T-helper 1 cell (primary cell): ENCODE measurements around the gene IGLL5.
"Not testable (repeated sequence)": the region's sequence is repeated elsewhere in the genome, so short reads cannot be mapped to it uniquely, and the experiment has no call there.

Experiments
- DNase-seq, 5 donors: peaks; one replicate each; pipeline ENCODE4 v3.0.0-alpha.2; 2012 to 2020

Gene IGLL5

DNA sequence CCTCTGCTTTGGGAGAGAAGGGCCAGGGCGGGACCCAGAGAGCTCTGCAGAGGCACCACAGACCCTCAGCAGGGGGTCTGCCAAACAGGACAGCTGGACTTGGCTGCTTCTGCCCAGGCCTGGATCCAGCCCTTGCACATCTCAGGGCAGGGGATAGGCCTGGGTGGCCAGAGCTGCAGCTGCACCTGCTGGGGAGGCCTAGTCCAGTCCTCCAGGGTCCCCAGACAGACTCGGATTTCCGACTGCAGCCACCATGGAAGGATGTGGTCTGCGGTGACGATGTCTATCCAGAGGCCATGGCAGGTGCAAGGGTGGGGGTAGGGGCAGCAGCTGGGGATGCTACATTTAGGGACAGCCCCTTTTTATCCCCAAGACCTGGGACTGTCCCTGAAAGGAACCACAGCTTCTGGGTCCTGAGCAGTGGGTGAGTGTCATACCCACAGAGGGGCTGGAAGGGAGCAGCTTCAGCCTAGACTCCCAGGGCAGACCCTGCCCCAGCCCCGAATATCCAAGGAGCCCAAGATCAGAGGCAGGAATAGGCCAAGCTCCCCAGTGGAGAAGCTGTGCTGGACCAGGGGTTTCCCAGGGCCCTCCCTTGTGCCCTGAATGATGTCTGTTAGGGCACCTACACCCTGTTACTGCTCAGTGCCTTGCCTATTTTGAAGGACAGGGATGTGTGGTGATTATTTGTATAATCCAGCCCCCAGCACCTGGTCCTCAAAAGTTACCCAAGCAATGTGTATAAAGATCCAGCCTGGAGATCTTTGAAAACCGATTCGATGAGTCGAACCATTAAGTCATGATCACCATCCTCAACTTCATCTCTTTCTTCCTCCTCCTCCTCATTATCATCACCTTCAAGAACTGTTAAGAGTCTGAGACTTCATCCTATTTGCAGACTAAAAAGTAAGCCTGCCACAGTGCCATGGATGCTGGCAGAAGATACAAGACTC, 2.5 kb upstream of the IGLL5 start:
- DNase-seq = peak in 1 of 5 donors; percentile 48

DNA sequence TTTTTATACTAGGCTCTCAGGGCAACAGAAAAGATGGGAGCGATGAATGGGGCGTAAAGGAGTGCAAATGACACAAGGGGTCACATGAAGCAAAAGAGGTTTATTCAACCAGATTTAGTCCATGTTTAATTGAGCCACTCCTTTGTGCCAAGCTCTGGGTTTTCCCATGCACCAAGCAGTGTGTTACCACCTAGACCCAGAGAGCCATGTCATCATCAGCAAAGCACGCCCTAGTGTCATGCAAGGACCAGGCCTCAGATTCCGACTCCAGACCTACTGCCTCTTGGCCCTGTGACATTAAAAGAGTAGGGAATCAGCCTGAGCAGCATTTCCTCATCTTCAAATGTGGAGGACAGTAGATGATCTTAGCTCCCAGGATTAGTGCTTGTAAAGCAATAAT, 1.1 kb upstream of the IGLL5 start:
- DNase-seq = no peak

- DNase-seq = no peak
Measured at GRCh38 chr22:22888571-22889353, 1.1 kb downstream of the IGLL5 start.

DNA sequence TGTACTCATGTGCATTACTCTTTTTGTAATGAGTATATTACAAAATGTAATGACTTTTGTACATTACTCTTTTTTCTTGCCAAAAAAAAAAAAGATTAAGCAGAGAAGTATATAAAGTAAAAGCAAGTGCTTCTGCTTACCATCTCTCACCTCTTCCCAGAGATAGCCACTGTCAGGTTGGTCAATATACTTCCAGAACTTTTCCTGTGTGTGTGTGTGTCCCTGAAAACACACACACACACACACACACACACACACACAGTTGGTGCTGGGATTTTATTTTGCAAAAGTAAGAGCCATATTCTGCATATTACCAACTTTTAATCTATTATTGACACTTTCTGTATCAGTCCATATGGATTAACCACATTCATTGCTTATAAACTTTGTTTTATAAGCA, 2.5 kb downstream of the IGLL5 start:
- DNase-seq = no peak

DNA sequence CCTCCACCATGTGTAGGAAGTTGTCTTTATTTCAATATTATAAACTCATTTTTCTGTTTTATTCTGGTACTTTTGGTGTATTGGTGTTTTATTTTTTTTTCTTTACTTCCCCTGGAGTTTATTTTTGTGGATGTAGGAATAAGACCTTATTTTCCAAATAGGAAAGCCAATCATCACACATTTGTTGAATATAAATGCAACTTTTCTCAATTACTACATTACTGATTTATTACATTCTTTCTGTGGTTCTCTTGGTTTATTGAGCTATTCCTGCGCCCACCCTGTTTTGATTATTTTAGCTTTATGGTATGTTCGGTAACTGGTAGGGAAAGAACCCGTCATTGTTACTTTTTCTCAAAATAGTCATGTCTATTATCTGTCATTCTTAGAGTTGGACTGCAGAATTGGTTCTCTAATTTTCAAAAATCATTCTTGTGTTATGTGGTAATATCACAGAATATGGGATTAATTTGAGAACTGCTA, 3.6 kb downstream of the IGLL5 start:
- DNase-seq = no peak

DNA sequence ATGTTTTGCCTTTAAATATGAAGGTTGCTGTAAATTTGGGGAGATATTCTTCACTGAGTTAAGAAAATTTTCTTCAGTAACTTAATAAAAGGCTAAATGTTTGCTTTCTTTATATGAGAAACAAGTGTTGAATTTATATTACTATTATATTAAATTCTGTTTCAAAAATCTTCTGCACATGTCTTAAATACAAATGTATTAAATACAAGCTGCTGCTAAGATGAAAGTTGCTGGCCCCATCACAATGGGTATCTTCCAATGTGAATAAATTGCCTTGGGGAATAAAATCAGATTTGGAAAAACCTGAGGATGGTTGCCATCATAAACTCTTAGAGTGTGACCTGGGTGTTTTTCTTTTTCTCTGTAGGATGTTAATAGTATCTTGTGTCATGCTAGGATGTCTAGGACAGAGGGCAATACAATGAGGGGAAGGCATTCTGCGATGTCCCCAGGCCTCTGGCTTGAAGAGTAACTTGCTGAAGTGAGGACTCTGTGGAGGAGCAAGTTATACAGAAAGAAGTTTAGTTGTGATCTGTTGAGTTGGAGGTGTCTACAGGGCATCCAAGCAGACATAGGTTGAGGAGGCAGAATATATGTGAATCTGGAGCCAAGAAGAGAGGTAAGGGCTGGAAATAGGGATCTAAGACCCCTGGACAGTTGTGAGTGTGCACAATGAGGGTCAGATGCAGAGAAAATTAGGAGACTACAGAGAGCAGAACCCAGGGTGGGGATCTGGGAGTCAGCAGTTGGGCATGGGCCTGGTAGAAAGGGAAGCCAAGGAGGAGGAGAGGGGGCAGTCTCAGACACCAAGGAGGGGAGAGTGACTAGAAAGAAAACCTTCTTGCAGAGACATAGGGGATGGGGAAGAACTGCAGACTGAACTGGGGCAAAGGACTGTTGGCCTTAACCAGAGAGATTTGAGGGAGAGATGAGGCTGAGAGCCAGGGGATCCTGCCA, 4.8 kb downstream of the IGLL5 start:
- DNase-seq = no peak

DNA sequence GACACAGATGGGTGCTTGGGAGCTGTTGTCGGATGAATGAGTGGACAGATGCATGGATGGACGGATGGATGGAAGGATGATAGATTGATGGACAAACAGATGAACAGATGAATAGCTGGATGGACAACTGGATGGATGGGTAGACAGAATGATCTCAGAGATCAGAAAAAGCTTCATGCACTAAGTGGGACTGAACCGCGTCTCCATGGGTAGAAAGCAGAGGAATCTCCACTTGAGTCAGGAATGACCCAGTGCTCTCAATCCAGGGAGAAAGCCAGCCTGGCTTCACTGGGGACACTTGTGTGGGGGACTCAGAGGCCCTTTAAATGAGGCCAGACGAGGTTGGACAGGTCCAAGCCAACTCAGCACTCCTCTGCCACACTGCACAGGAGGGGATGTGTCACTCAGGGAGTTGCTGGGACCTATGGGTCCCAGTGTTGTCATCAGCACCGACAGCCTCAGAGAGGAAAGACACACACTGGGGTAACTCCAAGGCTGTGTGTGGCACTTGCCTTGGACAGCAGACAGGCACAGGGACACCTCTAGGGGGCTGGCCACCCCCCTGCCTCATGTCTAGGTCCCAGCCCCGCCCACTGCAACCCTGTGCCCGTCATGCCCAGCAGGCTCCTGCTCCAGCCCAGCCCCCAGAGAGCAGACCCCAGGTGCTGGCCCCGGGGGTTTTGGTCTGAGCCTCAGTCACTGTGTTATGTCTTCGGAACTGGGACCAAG, 5.6 kb downstream of the IGLL5 start:
- DNase-seq = no peak

GRCh38 chr22:22893891-22894739, 6.5 kb downstream of the IGLL5 start:
- no peak for DNase-seq

DNA sequence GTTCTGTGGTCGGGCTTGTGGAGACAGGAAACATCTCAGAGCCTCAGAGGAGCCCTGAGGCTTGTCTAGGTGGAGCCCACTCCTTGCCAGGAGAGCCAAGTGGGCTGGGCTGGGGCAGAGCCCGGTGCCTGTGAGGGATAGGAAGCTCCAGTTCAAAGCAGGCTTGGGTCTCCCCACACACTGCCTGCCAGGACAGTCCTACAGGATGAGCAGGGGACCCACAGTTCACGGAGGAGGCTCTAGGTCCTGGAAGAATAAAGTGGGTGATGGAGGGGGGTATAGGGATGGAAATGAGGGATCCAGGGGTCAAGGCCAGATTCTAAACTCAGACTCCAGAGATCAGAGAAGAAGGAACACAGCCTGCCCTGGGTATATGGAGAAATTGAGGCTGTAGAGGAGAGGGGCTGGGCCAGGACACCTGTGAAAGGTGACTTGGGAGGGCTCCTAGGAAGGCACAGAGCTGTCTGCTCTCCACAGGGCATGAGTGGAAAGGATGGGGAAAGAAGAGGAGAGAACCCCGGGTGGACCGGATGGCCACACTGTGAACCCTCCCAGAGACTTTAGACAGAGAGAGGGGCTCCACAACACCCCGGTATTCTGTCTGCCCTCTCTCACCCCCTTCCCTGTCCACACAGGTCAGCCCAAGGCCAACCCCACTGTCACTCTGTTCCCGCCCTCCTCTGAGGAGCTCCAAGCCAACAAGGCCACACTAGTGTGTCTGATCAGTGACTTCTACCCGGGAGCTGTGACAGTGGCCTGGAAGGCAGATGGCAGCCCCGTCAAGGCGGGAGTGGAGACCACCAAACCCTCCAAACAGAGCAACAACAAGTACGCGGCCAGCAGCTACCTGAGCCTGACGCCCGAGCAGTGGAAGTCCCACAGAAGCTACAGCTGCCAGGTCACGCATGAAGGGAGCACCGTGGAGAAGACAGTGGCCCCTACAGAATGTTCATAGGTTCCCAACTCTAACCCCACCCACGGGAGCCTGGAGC, 7.4 kb downstream of the IGLL5 start:
- no peak for DNase-seq

DNA sequence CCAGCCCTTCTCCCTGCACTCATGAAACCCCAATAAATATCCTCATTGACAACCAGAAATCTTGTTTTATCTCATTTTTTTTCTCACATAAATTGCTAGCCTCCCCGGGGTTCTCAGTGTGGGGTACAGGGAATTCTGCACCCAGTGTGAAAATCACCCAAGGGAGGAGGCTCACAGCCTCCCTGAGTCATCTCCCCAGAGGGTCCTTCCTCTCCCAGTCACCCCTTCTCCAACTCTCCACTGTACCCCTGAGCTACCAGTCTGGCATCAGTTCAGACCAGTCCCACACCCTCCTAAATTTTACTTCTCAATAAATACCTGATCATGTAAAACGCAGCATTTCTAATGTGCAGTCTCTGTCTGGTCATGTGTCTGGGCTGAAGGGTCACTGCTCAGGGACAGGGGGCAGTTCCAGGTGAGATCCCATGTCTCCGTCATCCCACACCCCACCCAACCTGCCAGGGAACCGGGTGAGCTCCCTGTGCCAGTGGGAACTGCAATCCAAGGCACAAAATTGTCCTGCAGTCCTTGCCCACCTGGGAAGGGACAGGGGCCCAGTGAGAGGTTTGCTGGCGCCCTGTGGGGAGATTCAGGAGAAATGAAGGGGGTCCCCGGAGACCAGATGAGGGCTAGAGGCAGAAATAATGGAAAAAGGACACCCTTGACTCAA, 8.3 kb downstream of the IGLL5 start:
- no peak for DNase-seq

GRCh38 chr22:22896601-22897000, 9.0 kb downstream of the IGLL5 start:
- no peak for DNase-seq

DNA sequence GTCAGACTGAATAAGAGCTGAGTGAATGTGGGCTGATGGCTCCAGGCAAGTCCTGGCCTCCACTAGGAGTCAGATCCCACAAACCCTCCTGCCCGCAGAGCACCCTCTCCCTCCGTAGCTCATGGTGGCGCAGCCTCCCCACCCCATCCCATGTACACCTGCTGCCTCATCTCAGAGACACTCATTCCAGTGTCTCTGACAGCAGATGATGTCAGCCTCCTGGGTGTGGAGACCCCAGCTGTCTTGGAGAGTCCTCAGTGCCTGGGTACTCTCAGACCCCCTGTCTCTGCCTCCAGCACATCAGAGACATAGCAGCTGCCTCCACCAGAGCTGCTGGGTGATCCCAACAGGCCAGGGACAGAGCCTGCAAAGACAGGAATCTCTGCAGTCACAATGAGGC, 9.5 kb downstream of the IGLL5 start:
- no peak for DNase-seq

- DNase-seq = no peak
Measured at GRCh38 chr22:22897947-22898346, 10.3 kb downstream of the IGLL5 start.

DNA sequence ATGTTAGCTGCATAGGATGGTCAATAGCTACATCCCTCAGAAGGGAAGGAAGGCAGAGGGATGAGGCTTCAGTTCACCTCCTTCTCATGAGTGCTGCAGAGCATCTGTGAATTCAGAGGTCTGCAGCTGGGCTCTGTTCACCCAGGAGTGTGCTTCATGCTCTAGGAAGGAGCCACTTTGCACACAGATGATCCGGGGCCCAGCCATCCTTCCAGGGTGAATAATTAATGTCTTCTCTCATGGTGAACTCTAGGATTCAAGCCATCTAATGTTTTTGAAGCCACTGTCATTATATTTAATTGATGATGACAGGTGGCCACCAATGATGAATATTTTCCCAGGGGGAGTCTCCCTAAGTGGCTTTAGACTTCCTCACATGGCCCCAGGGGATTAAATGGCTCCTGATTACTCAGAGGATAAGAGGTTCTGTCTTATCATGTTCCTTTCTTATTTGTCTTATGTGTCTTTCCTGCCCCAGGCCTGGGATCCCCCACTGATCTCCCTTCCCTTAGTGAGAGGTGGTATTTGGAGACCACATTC, 10.9 kb downstream of the IGLL5 start:
- DNase-seq = not testable (repeated sequence)

DNA sequence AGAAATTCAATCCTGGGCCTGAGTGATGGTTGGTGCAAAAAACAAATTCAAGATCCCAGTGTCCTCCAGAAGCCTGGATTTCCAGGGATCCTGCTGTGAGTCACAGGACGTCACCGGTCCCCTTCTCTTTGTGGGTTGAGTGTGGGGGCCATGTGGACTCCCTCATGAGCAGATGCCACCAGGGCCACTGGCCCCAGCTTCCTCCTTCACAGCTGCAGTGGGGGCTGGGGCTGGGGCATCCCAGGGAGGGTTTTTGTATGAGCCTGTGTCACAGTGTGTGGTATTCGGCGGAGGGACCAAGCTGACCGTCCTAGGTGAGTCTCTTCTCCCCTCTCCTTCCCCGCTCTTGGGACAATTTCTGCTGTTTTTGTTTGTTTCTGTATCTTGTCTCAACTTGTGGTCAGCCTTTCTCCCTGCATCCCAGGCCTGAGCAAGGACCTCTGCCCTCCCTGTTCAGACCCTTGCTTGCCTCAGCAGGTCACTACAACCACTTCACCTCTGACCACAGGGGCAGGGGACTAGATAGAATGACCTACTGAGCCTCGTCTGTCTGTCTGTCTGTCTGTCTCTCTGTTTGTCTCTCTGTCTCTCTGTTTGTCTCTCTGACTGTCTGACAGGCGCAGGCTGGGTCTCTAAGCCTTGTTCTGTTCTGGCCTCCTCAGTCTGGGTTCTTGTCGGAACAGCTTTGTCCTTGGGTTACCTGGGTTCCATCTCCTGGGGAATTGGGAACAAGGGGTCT, 11.9 kb downstream of the IGLL5 start:
- not testable (repeated sequence) for DNase-seq

DNA sequence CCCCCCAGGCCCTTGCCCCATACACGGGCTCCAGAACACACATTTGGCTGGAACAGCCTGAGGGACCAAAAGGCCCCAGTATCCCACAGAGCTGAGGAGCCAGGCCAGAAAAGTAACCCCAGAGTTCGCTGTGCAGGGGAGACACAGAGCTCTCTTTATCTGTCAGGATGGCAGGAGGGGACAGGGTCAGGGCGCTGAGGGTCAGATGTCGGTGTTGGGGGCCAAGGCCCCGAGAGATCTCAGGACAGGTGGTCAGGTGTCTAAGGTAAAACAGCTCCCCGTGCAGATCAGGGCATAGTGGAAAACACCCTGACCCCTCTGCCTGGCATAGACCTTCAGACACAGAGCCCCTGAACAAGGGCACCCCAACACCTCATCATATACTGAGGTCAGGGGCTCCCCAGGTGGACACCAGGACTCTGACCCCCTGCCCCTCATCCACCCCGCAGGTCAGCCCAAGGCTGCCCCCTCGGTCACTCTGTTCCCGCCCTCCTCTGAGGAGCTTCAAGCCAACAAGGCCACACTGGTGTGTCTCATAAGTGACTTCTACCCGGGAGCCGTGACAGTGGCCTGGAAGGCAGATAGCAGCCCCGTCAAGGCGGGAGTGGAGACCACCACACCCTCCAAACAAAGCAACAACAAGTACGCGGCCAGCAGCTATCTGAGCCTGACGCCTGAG, 13.1 kb downstream of the IGLL5 start:
- DNase-seq = not testable (repeated sequence)

GRCh38 chr22:22901578-22902218, 14.1 kb downstream of the IGLL5 start:
- DNase-seq = no peak
